Ramos (cell line): ENCODE data around the gene CTIF.
"Not testable (repeated sequence)": the region's sequence is repeated elsewhere in the genome, so short reads cannot be mapped to it uniquely, and the experiment has no call there.

Experiments
- in situ Hi-C: fragments of 300-500 bp; cut with MboI; formaldehyde crosslinking; loops from one replicate; pipeline ENCODE4 v1.14.3; 2022; ENCODE audit warnings: low sequenced_read_pairs; ENCODE audit not compliant: unreplicated experiment

The CTIF gene

GRCh38 chr18:48862678-48863270 lies 323.9 kb downstream of the CTIF start:
- in situ Hi-C loops = no loop called here

GRCh38 chr18:48863432-48864065 lies 324.7 kb downstream of the CTIF start:
- in situ Hi-C loops = no loop called here

- in situ Hi-C loops = no loop called here
Observed at GRCh38 chr18:48864876-48865275, 326.0 kb downstream of the CTIF start.

- in situ Hi-C loops = no loop called here
Observed at GRCh38 chr18:48866028-48866733, 327.4 kb downstream of the CTIF start.

- in situ Hi-C loops = no loop called here
Observed at GRCh38 chr18:48866856-48867255, 328.0 kb downstream of the CTIF start.

GRCh38 chr18:48867978-48868377 lies 329.1 kb downstream of the CTIF start:
- in situ Hi-C loops = no loop called here

- in situ Hi-C loops = no loop called here
Observed at GRCh38 chr18:48868468-48869466, 329.9 kb downstream of the CTIF start.

GRCh38 chr18:48869591-48869990 lies 330.8 kb downstream of the CTIF start:
- in situ Hi-C loops = no loop called here

GRCh38 chr18:48870926-48871325 lies 332.1 kb downstream of the CTIF start:
- in situ Hi-C loops = not testable (repeated sequence)

- in situ Hi-C loops = no loop called here
Observed at GRCh38 chr18:48871391-48872166, 332.7 kb downstream of the CTIF start.

- in situ Hi-C loops = no loop called here
Observed at GRCh38 chr18:48872234-48873145, 333.7 kb downstream of the CTIF start.

GRCh38 chr18:48874233-48874632 lies 335.4 kb downstream of the CTIF start:
- in situ Hi-C loops = no loop called here

- in situ Hi-C loops = no loop called here
Observed at GRCh38 chr18:48874701-48875162, 335.9 kb downstream of the CTIF start.

GRCh38 chr18:48875314-48875941 lies 336.6 kb downstream of the CTIF start:
- in situ Hi-C loops = no loop called here

GRCh38 chr18:48875942-48876511 lies 337.2 kb downstream of the CTIF start:
- in situ Hi-C loops = no loop called here

- in situ Hi-C loops = no loop called here
Observed at GRCh38 chr18:48876590-48876989, 337.8 kb downstream of the CTIF start.

- in situ Hi-C loops = no loop called here
Observed at GRCh38 chr18:48877941-48878340, 339.1 kb downstream of the CTIF start.

- in situ Hi-C loops = no loop called here
Observed at GRCh38 chr18:48878471-48878870, 339.6 kb downstream of the CTIF start.
